H9 (cell line): ENCODE measurements around the gene PHACTR1. TPM values are rescaled to one million over a fixed set of nuclear protein-coding genes. Genes with fewer than 3 reads are reported as not detected.

ENCODE experiments used
- DNase-seq: peaks from one replicate; pipeline ENCODE4 v3.0.0-alpha.2; 2017
- H2AFZ ChIP-seq: one replicate; pipeline ENCODE4 v1.6.1; 2013; ENCODE audit warnings: mild to moderate bottlenecking, low read length, control low read depth, moderate library complexity
- H2AK5ac ChIP-seq: 2 replicates; pipeline ENCODE4 v1.6.1; 2013; ENCODE audit warnings: low read length, control low read depth, mixed read lengths; ENCODE audit not compliant: insufficient read length
- H2BK120ac ChIP-seq: one replicate; pipeline ENCODE4 v1.6.1; 2013; ENCODE audit warnings: low read depth, mild to moderate bottlenecking, low read length, control low read depth, inconsistent platforms; ENCODE audit not compliant: poor library complexity, severe bottlenecking
- H2BK12ac ChIP-seq: 2 replicates; pipeline ENCODE4 v1.6.1; 2013; ENCODE audit warnings: low read length, control low read depth, mixed read lengths, low read depth; ENCODE audit not compliant: insufficient read length
- H2BK15ac ChIP-seq: 2 replicates; pipeline ENCODE4 v1.6.1; 2013; ENCODE audit warnings: low read depth, low read length, control low read depth
- H2BK20ac ChIP-seq: one replicate; pipeline ENCODE4 v1.6.1; 2013; ENCODE audit warnings: low read depth, mild to moderate bottlenecking, low read length, control low read depth, inconsistent platforms; ENCODE audit not compliant: poor library complexity, severe bottlenecking
- H2BK5ac ChIP-seq: 2 replicates; pipeline ENCODE4 v1.6.1; 2013; ENCODE audit warnings: low read length, control low read depth, mixed read lengths; ENCODE audit not compliant: insufficient read length
- H3K14ac ChIP-seq: 2 replicates; pipeline ENCODE4 v1.6.1; 2013; ENCODE audit warnings: low read length, control low read depth; ENCODE audit not compliant: insufficient read depth
- H3K18ac ChIP-seq: 2 replicates; pipeline ENCODE4 v1.6.1; 2013; ENCODE audit warnings: low read depth, mild to moderate bottlenecking, mixed read lengths, low read length, control low read depth; ENCODE audit not compliant: insufficient read length
- H3K23ac ChIP-seq: 2 replicates; pipeline ENCODE4 v1.6.1; 2013; ENCODE audit warnings: low read length, control low read depth, mixed read lengths, low read depth; ENCODE audit not compliant: insufficient read length
- H3K23me2 ChIP-seq: 2 replicates; pipeline ENCODE4 v1.6.1; 2013; ENCODE audit warnings: low read depth, mild to moderate bottlenecking, mixed read lengths, low read length, control low read depth; ENCODE audit not compliant: insufficient read length, poor library complexity, severe bottlenecking
- H3K27ac ChIP-seq: 2 replicates; pipeline ENCODE4 v1.5.1; 2013; ENCODE audit warnings: low read length, control low read depth, mixed read lengths, low read depth; ENCODE audit not compliant: insufficient read length
- H3K27me3 ChIP-seq: 2 replicates; pipeline ENCODE4 v1.6.1; 2013; ENCODE audit warnings: low read length, control low read depth, inconsistent platforms; ENCODE audit not compliant: insufficient read depth
- H3K4ac ChIP-seq: 2 replicates; pipeline ENCODE4 v1.6.1; 2013; ENCODE audit warnings: low read depth, mild to moderate bottlenecking, control low read depth, inconsistent platforms, low read length, moderate library complexity
- H3K4me1 ChIP-seq: 2 replicates; pipeline ENCODE4 v1.6.1; 2013; ENCODE audit warnings: low read length, control low read depth, inconsistent platforms; ENCODE audit not compliant: insufficient read depth
- H3K4me2 ChIP-seq: 2 replicates; pipeline ENCODE4 v1.6.1; 2013; ENCODE audit warnings: low read length, control low read depth, mixed read lengths; ENCODE audit not compliant: insufficient read length, insufficient read depth
- H3K56ac ChIP-seq: 2 replicates; pipeline ENCODE4 v1.6.1; 2013; ENCODE audit warnings: low read depth, mild to moderate bottlenecking, mixed read lengths, low read length, control low read depth; ENCODE audit not compliant: insufficient read length
- H3K79me1 ChIP-seq: 2 replicates; pipeline ENCODE4 v1.6.1; 2013; ENCODE audit warnings: low read depth, mild to moderate bottlenecking, moderate library complexity, low read length, control low read depth, inconsistent platforms; ENCODE audit not compliant: insufficient read depth, poor library complexity, severe bottlenecking
- H3K79me2 ChIP-seq: 2 replicates; pipeline ENCODE4 v1.6.1; 2013; ENCODE audit warnings: low read length, control low read depth, inconsistent platforms; ENCODE audit not compliant: insufficient read depth
- H3K9ac ChIP-seq: 2 replicates; pipeline ENCODE4 v1.6.1; 2013; ENCODE audit warnings: low read length, control low read depth, mixed read lengths; ENCODE audit not compliant: insufficient read length; ENCODE audit errors: extremely low read depth
- H3K9me3 ChIP-seq: one replicate; pipeline ENCODE4 v1.6.1; 2013; ENCODE audit warnings: low read depth, low read length, inconsistent platforms; ENCODE audit not compliant: control insufficient read depth
- H3T11ph ChIP-seq: one replicate; pipeline ENCODE4 v1.6.1; 2013; ENCODE audit warnings: mild to moderate bottlenecking, low read length, control low read depth, inconsistent platforms
- H4K20me1 ChIP-seq: one replicate; pipeline ENCODE4 v1.6.1; 2013; ENCODE audit not compliant: control insufficient read depth, insufficient read length, insufficient read depth
- H4K5ac ChIP-seq: 2 replicates; pipeline ENCODE4 v1.6.1; 2013; ENCODE audit warnings: low read depth, mild to moderate bottlenecking, mixed read lengths, low read length, control low read depth; ENCODE audit not compliant: insufficient read length
- H4K8ac ChIP-seq: replicated peaks from 2 replicates; pipeline ENCODE4 v1.6.1; 2013; ENCODE audit warnings: low read length, control low read depth, mixed read lengths, low read depth; ENCODE audit not compliant: insufficient read length
- H4K91ac ChIP-seq: 2 replicates; pipeline ENCODE4 v1.6.1; 2013; ENCODE audit warnings: low read depth, mild to moderate bottlenecking, moderate library complexity, mixed read lengths, low read length, control low read depth; ENCODE audit not compliant: insufficient read length
- H3K27ac Mint-ChIP-seq, 3 experiments: 2 replicates in 2 of 3; 3 replicates in 1 of 3; pipeline ENCODE4 v1.8.0; 2020 to 2021; ENCODE audit warnings: mixed read lengths in 3 of 3, mild to moderate bottlenecking in 1 of 3, moderate library complexity in 1 of 3
- H3K27me3 Mint-ChIP-seq: 2 replicates; pipeline ENCODE4 v1.8.0; 2021; ENCODE audit warnings: low read depth, mild to moderate bottlenecking, moderate library complexity, mixed read lengths
- H3K36me3 Mint-ChIP-seq, 3 experiments: 2 replicates in 2 of 3; 3 replicates in 1 of 3; pipeline ENCODE4 v1.8.0; 2020 to 2021; ENCODE audit warnings: low read depth in 3 of 3, mixed read lengths in 3 of 3; ENCODE audit not compliant: insufficient read depth in 1 of 3
- H3K4me1 Mint-ChIP-seq, 2 experiments: 2 replicates each; pipeline ENCODE4 v1.8.0; 2020; ENCODE audit warnings: mixed read lengths in 2 of 2
- H3K4me3 Mint-ChIP-seq, 2 experiments: 2 replicates in 1 of 2; 3 replicates in 1 of 2; pipeline ENCODE4 v1.8.0; 2020 to 2021; ENCODE audit warnings: mild to moderate bottlenecking in 2 of 2, mixed read lengths in 2 of 2, moderate library complexity in 1 of 2
- H3K9me3 Mint-ChIP-seq, 2 experiments: 2 replicates in 1 of 2; 3 replicates in 1 of 2; pipeline ENCODE4 v1.8.0; 2020; ENCODE audit warnings: mild to moderate bottlenecking in 2 of 2, mixed read lengths in 2 of 2, moderate library complexity in 1 of 2
- CTCF ChIP-seq: fragments of 200-600 bp; sonication (generic); conservative IDR thresholded peaks from 3 replicates; pipeline ENCODE4 v1.8.0; 2021; ENCODE audit warnings: antibody characterized with exemption, mild to moderate bottlenecking
- WGBS: extraction: QIAGEN DNeasy Blood & Tissue Kit; methylation state at CpG from one replicate; pipeline ENCODE4 v1.1.7; 2013; ENCODE audit warnings: missing lambda C conversion rate, low lambda C conversion rate, mixed read lengths; ENCODE audit not compliant: insufficient read length; ENCODE audit errors: extremely low coverage; 5-methylcytosine and 5-hydroxymethylcytosine counted together
- total RNA-seq: library from RNA; stranded (reverse); gene quantifications from 2 replicates; pipeline ENCODE4 v1.2.1, GENCODE V29; 2021

PHACTR1 gene
- total RNA-seq, 1 experiment from 2014 or later = 15.9 TPM

GRCh38 chr6:12961761-12962160 lies 245.2 kb downstream of the PHACTR1 start:
- no peak overlapping the region for H2BK12ac ChIP-seq
- no peak overlapping the region for H3K56ac ChIP-seq
- no CpG with 5 or more reads among the region's 4 CpGs for WGBS
- Mint-ChIP-seq H3K4me3 (no peak overlapping the region), H3K27me3 (peaks cover 75% of the 10 kb centered on the region), H3K4me1 (peaks cover 20 to 27% of the 10 kb centered on the region in 2 experiments), H3K27ac (no peak overlapping the region), H3K9me3 (no peaks in the 10 kb centered on the region), H3K36me3 (no peaks in the 10 kb centered on the region)
- no peak overlapping the region for H2BK20ac ChIP-seq
- no peak overlapping the region for H3T11ph ChIP-seq
- H3K9ac ChIP-seq = no peak overlapping the region
- no peak overlapping the region for H3K4me2 ChIP-seq
- H2BK5ac ChIP-seq = no peak overlapping the region
- no peak overlapping the region for H4K8ac ChIP-seq
- H2AK5ac ChIP-seq = no peak overlapping the region
- no peak overlapping the region for H3K4ac ChIP-seq
- H3K27me3 ChIP-seq = peaks cover 27% of the 10 kb centered on the region
- H3K79me2 ChIP-seq = no peaks in the 10 kb centered on the region
- no peaks in the 10 kb centered on the region; the same call in 1 of the 2 replicates for H3K4me1 ChIP-seq
- H2BK120ac ChIP-seq = no peak overlapping the region
- no peak overlapping the region for H3K27ac ChIP-seq
- H4K5ac ChIP-seq = no peak overlapping the region
- H3K23me2 ChIP-seq = peaks cover 12% of the 10 kb centered on the region
- no peak overlapping the region for H3K14ac ChIP-seq
- DNase-seq = no peak
- H3K79me1 ChIP-seq = no peaks in the 10 kb centered on the region
- H4K91ac ChIP-seq = no peak overlapping the region
- H3K23ac ChIP-seq = no peak overlapping the region
- no peak overlapping the region for H2AFZ ChIP-seq
- no peaks in the 10 kb centered on the region for H4K20me1 ChIP-seq
- no peak overlapping the region for H2BK15ac ChIP-seq
- H3K18ac ChIP-seq = no peak overlapping the region
- no peaks in the 10 kb centered on the region for H3K9me3 ChIP-seq
- TF ChIP-seq CTCF = no peak
